OCI-LY7 (cell line): ENCODE measurements around the gene CHTF8. TPM values are rescaled to one million over a fixed set of nuclear protein-coding genes. Genes with fewer than 3 reads are reported as not detected.

Experiments used
- BruUV-seq: library from RNA; stranded (reverse); fragments of 400-500 nt; replicated peaks from 2 replicates; lab custom pipeline; 2021; lab: Mats Ljungman, UMichigan
- CTCF ChIA-PET: fragments of 300-600 bp; sonication (Branson Sonifier 250); formaldehyde crosslinking; loops from one replicate; lab custom pipeline; 2022; ENCODE audit warnings: antibody characterized with exemption; ENCODE audit not compliant: unreplicated experiment; lab: Charles Lee
- POLR2A ChIA-PET: fragments of 300-600 bp; sonication (Branson Sonifier 250); formaldehyde crosslinking; loops from one replicate; lab custom pipeline; 2022; ENCODE audit warnings: antibody characterized with exemption; lab: Charles Lee
- DNase-seq: peaks from one replicate; pipeline ENCODE4 v3.0.0-alpha.2; 2015; ENCODE audit warnings: low spot score
- H2AFZ ChIP-seq: fragments of 200-600 bp; sonication (generic), shearing (Covaris generic); 2 replicates; pipeline ENCODE4 v1.6.1; 2014; ENCODE audit warnings: mild to moderate bottlenecking, antibody characterized with exemption, low read length, moderate library complexity
- H3K27ac ChIP-seq: fragments of 200-600 bp; sonication (generic); 2 replicates; pipeline ENCODE4 v1.5.1; 2014; ENCODE audit warnings: mixed run types, low read depth, mild to moderate bottlenecking, moderate library complexity, low read length, inconsistent platforms; ENCODE audit not compliant: poor library complexity, severe bottlenecking
- H3K36me3 ChIP-seq: fragments of 200-600 bp; sonication (generic); 2 replicates; pipeline ENCODE4 v1.6.1; 2014; ENCODE audit warnings: mild to moderate bottlenecking, antibody characterized with exemption, low read length, moderate library complexity, mixed read lengths; ENCODE audit not compliant: insufficient read depth
- H3K4me1 ChIP-seq: fragments of 200-600 bp; sonication (generic); 2 replicates; pipeline ENCODE4 v1.5.1; 2014; ENCODE audit warnings: mild to moderate bottlenecking, low read length; ENCODE audit not compliant: insufficient read depth, poor library complexity, severe bottlenecking
- H3K4me2 ChIP-seq: fragments of 200-600 bp; sonication (generic); 2 replicates; pipeline ENCODE4 v1.6.1; 2014; ENCODE audit warnings: mild to moderate bottlenecking, low read length
- H3K4me3 ChIP-seq: fragments of 200-600 bp; sonication (generic); 2 replicates; pipeline ENCODE4 v1.5.1; 2014; ENCODE audit warnings: mild to moderate bottlenecking, low read depth, low read length; ENCODE audit not compliant: poor library complexity, severe bottlenecking
- H3K79me2 ChIP-seq: fragments of 200-600 bp; sonication (generic); 2 replicates; pipeline ENCODE4 v1.6.1; 2016; ENCODE audit warnings: low read depth, mild to moderate bottlenecking, low read length, moderate library complexity, mixed read lengths; ENCODE audit not compliant: insufficient read depth
- H3K9me2 ChIP-seq: fragments of 200-600 bp; sonication (generic); 2 replicates; pipeline ENCODE4 v1.6.1; 2016; ENCODE audit warnings: mild to moderate bottlenecking, low read length, mixed read lengths; ENCODE audit not compliant: insufficient read depth
- H3K9me3 ChIP-seq: fragments of 200-600 bp; sonication (generic); 2 replicates; pipeline ENCODE4 v1.6.1; 2014; ENCODE audit warnings: mild to moderate bottlenecking, mixed run types, low read length, mixed read lengths
- H4K20me1 ChIP-seq: fragments of 200-600 bp; sonication (generic); 2 replicates; pipeline ENCODE4 v1.6.1; 2014; ENCODE audit warnings: mild to moderate bottlenecking, antibody characterized with exemption, low read length, moderate library complexity, mixed read lengths; ENCODE audit not compliant: insufficient read depth
- CTCF ChIP-seq: fragments of 200-600 bp; sonication (generic); conservative IDR thresholded peaks from 2 replicates; pipeline ENCODE4 v1.5.1; 2014; ENCODE audit warnings: mild to moderate bottlenecking, antibody characterized with exemption, low read length, moderate library complexity, mixed read lengths
- EZH2phosphoT487 ChIP-seq: fragments of 200-600 bp; sonication (generic); IDR thresholded peaks from 2 replicates; pipeline ENCODE4 v1.6.1; 2018; ENCODE audit warnings: low read depth, borderline replicate concordance, mild to moderate bottlenecking, mixed run types, antibody characterized with exemption, low read length, moderate library complexity, mixed read lengths
- intact Hi-C: fragments of 100-400 bp; cut with micrococcal nuclease; formaldehyde crosslinking; loops from one replicate; pipeline ENCODE4 v1.10.0; 2022; ENCODE audit not compliant: unreplicated experiment
- total RNA-seq, 2 experiments: library from RNA; depleted of rRNA in 1 of 2; stranded (reverse); fragments of >200 nt in 1 of 2; shearing (Covaris generic) in 1 of 2; gene quantifications; 2 replicates each; pipeline ENCODE4 v1.2.3, GENCODE V29; 2014 to 2022

CHTF8 gene
- total RNA-seq, 2 experiments from 2014 or later: 58.8 to 151 TPM

- Histone ChIP-seq H3K79me2 (no peaks in the 10 kb centered on the region), H3K36me3 (no peaks in the 10 kb centered on the region), H3K9me3 (no peaks in the 10 kb centered on the region), H2AFZ (no peak overlapping the region), H3K9me2 (no peaks in the 10 kb centered on the region), H3K4me2 (no peak overlapping the region), H4K20me1 (no peaks in the 10 kb centered on the region), H3K4me3 (no peak overlapping the region), H3K4me1 (no peaks in the 10 kb centered on the region), H3K27ac (no peak overlapping the region)
- TF ChIP-seq EZH2phosphoT487 (no peak), CTCF (no peak)
- CTCF ChIA-PET: no interaction called here
- POLR2A ChIA-PET: no interaction called here
- DNase-seq: no peak
- intact Hi-C loops: no loop called here
- BruUV-seq: no TSS peak
These were observed 59.1 kb downstream of the CHTF8 start for GRCh38 chr16:69073181-69073702.

GRCh38 chr16:69072640-69072974 lies 59.8 kb downstream of the CHTF8 start:
- TF ChIP-seq CTCF: no peak
- no peak for TF ChIP-seq EZH2phosphoT487
- Histone ChIP-seq H3K4me1 (no peaks in the 10 kb centered on the region), H3K9me2 (no peaks in the 10 kb centered on the region), H3K9me3 (no peaks in the 10 kb centered on the region), H3K27ac (no peak overlapping the region), H4K20me1 (no peaks in the 10 kb centered on the region), H2AFZ (no peak overlapping the region), H3K4me2 (no peak overlapping the region), H3K79me2 (no peaks in the 10 kb centered on the region), H3K4me3 (no peak overlapping the region), H3K36me3 (no peaks in the 10 kb centered on the region)
- POLR2A ChIA-PET: no interaction called here
- CTCF ChIA-PET: no interaction called here
- no peak for DNase-seq
- no TSS peak for BruUV-seq
- intact Hi-C loops: no loop called here

- BruUV-seq: no TSS peak
These were observed 61.4 kb downstream of the CHTF8 start for GRCh38 chr16:69071036-69071435.

More at GRCh38 chr16:69071036-69071435, 61.4 kb downstream of the CHTF8 start:
- CTCF ChIA-PET: no interaction called here
- H3K4me2 ChIP-seq: no peak overlapping the region
- no peaks in the 10 kb centered on the region for H3K79me2 ChIP-seq
- no peak overlapping the region for H3K4me3 ChIP-seq
- H2AFZ ChIP-seq: no peak overlapping the region
- POLR2A ChIA-PET: no interaction called here
- no peaks in the 10 kb centered on the region for H3K36me3 ChIP-seq
- TF ChIP-seq EZH2phosphoT487 (no peak), CTCF (no peak)
- intact Hi-C loops: no loop called here
- H3K4me1 ChIP-seq: no peaks in the 10 kb centered on the region
- no peak overlapping the region for H3K27ac ChIP-seq
- no peaks in the 10 kb centered on the region for H3K9me2 ChIP-seq
- DNase-seq: no peak
- no peaks in the 10 kb centered on the region for H3K9me3 ChIP-seq
- no peaks in the 10 kb centered on the region for H4K20me1 ChIP-seq
